ENCODE data around the gene BLMH. TPM values are rescaled to one million over a fixed set of nuclear protein-coding genes. Genes with fewer than 3 reads are reported as not detected.

Gene BLMH
- total RNA-seq, 1 donor from 2014 or later: 60.9 TPM

- Mint-ChIP-seq H3K4me3 (ENCODE audit: low read depth) (no peak overlapping the region), H3K36me3 (ENCODE audit: insufficient read depth) (no peaks in the 10 kb centered on the region), H3K27me3 (no peaks in the 10 kb centered on the region), H3K4me1 (ENCODE audit: low read depth) (peaks cover 41% of the 10 kb centered on the region), H3K9me3 (ENCODE audit: low read depth) (peaks cover 10% of the 10 kb centered on the region), H3K27ac (peak overlapping the region; percentile 82)
- TF ChIP-seq, protein P1, sequence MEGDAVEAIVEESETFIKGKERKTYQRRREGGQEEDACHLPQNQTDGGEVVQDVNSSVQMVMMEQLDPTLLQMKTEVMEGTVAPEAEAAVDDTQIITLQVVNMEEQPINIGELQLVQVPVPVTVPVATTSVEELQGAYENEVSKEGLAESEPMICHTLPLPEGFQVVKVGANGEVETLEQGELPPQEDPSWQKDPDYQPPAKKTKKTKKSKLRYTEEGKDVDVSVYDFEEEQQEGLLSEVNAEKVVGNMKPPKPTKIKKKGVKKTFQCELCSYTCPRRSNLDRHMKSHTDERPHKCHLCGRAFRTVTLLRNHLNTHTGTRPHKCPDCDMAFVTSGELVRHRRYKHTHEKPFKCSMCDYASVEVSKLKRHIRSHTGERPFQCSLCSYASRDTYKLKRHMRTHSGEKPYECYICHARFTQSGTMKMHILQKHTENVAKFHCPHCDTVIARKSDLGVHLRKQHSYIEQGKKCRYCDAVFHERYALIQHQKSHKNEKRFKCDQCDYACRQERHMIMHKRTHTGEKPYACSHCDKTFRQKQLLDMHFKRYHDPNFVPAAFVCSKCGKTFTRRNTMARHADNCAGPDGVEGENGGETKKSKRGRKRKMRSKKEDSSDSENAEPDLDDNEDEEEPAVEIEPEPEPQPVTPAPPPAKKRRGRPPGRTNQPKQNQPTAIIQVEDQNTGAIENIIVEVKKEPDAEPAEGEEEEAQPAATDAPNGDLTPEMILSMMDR (IDR thresholded peaks at IDR 0.05; ENCODE audit: unreplicated experiment): peak; percentile 61
- DNase-seq (ENCODE audit: low spot score, unreplicated experiment): no peak
These were observed 44.8 kb upstream of the BLMH start for GRCh38 chr17:30336369-30337171.

GRCh38 chr17:30334421-30334820 is 42.7 kb upstream of the BLMH start:
- TF ChIP-seq, protein P1 (IDR thresholded peaks at IDR 0.05; ENCODE audit: unreplicated experiment): no peak
- no peaks in the 10 kb centered on the region for H3K27me3 Mint-ChIP-seq
- H3K4me1 Mint-ChIP-seq (ENCODE audit: low read depth): peaks cover 31% of the 10 kb centered on the region
- peaks cover 10% of the 10 kb centered on the region for H3K9me3 Mint-ChIP-seq (ENCODE audit: low read depth)
- no peak for DNase-seq (ENCODE audit: low spot score, unreplicated experiment)
- no peak overlapping the region for H3K27ac Mint-ChIP-seq
- no peaks in the 10 kb centered on the region for H3K36me3 Mint-ChIP-seq (ENCODE audit: insufficient read depth)
- H3K4me3 Mint-ChIP-seq (ENCODE audit: low read depth): no peak overlapping the region

- H3K27me3 Mint-ChIP-seq: no peaks in the 10 kb centered on the region
- H3K36me3 Mint-ChIP-seq (ENCODE audit: insufficient read depth): no peaks in the 10 kb centered on the region
- H3K4me1 Mint-ChIP-seq (ENCODE audit: low read depth): peaks cover 34% of the 10 kb centered on the region
- H3K4me3 Mint-ChIP-seq (ENCODE audit: low read depth): no peak within 1 kb of the TSS
- DNase-seq (ENCODE audit: low spot score, unreplicated experiment): no peak
- peak within 1 kb of the TSS; percentile 57 for H3K27ac Mint-ChIP-seq
- TF ChIP-seq, protein P1 (IDR thresholded peaks at IDR 0.05; ENCODE audit: unreplicated experiment): no peak
- peaks cover 10% of the 10 kb centered on the region for H3K9me3 Mint-ChIP-seq (ENCODE audit: low read depth)
These were observed 42.0 kb upstream of the BLMH start, which contains the start of gene TMIGD1 for GRCh38 chr17:30333503-30334360. TMIGD1 (minus strand) TSS chr17:30334057; CDS start chr17:30332133, 1,924 bp downstream.

- Mint-ChIP-seq H3K9me3 (ENCODE audit: low read depth) (peaks cover 10% of the 10 kb centered on the region), H3K4me3 (ENCODE audit: low read depth) (no peak overlapping the region), H3K36me3 (ENCODE audit: insufficient read depth) (no peaks in the 10 kb centered on the region), H3K27ac (no peak overlapping the region), H3K27me3 (no peaks in the 10 kb centered on the region), H3K4me1 (ENCODE audit: low read depth) (peaks cover 30% of the 10 kb centered on the region)
- no peak for DNase-seq (ENCODE audit: low spot score, unreplicated experiment)
- TF ChIP-seq, protein P1 (IDR thresholded peaks at IDR 0.05; ENCODE audit: unreplicated experiment): no peak
These were observed 40.4 kb upstream of the BLMH start for GRCh38 chr17:30332057-30332542.

DNA sequence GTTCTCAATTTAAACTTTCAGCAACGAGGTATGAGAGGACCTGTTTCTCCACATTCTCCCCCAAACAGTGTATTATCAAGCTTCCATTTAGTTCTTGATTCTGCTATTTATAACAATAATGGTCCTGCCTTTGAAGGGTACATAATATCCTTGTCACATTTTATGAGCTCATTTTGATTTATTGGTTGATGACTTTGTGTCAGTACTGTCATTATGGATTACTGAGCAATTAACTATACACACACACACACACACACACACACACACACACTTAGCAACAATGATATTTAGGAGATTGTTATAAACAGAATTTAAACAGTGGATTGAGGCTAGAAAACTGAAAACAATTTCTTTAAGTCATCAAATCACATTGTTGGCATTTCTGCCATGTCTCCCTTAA is 35.1 kb upstream of the BLMH start:
- Mint-ChIP-seq H3K27ac (no peak overlapping the region), H3K36me3 (ENCODE audit: insufficient read depth) (no peaks in the 10 kb centered on the region), H3K4me1 (ENCODE audit: low read depth) (peaks cover 18% of the 10 kb centered on the region), H3K9me3 (ENCODE audit: low read depth) (no peaks in the 10 kb centered on the region), H3K4me3 (ENCODE audit: low read depth) (no peak overlapping the region), H3K27me3 (peaks cover 20% of the 10 kb centered on the region)
- no peak for DNase-seq (ENCODE audit: low spot score, unreplicated experiment)
- TF ChIP-seq, protein P1 (IDR thresholded peaks at IDR 0.05; ENCODE audit: unreplicated experiment): no peak

Data from progenitor cell of endocrine pancreas (in vitro differentiated cells).